ENCODE data around the gene ZNF627.
"Not testable (repeated sequence)": the region's sequence is repeated elsewhere in the genome, so short reads cannot be mapped to it uniquely, and the experiment has no call there.

ZNF627 gene

GRCh38 chr19:11626252-11626651 is 29.0 kb downstream of the ZNF627 start:
- no peak for DNase-seq (ENCODE audit: low read depth)

GRCh38 chr19:11633223-11633622 is 35.9 kb downstream of the ZNF627 start:
- no peak for DNase-seq (ENCODE audit: low read depth)

- not testable (repeated sequence) for DNase-seq (ENCODE audit: low read depth)
Observed at GRCh38 chr19:11634018-11634662, 36.9 kb downstream of the ZNF627 start.

- DNase-seq (ENCODE audit: low read depth), result no peak
Observed at GRCh38 chr19:11639245-11639601, 41.9 kb downstream of the ZNF627 start.

GRCh38 chr19:11639602-11640471 is 42.6 kb downstream of the ZNF627 start:
- peak; percentile 67 for DNase-seq (ENCODE audit: low read depth)

GRCh38 chr19:11641244-11641643 is 44.0 kb downstream of the ZNF627 start:
- no peak for DNase-seq (ENCODE audit: low read depth)

- no peak for DNase-seq (ENCODE audit: low read depth)
Observed at GRCh38 chr19:11642902-11643301, 45.6 kb downstream of the ZNF627 start.

GRCh38 chr19:11649941-11650340 is 52.7 kb downstream of the ZNF627 start:
- no peak for DNase-seq (ENCODE audit: low read depth)

GRCh38 chr19:11651062-11651461 is 53.8 kb downstream of the ZNF627 start:
- no peak for DNase-seq (ENCODE audit: low read depth)

GRCh38 chr19:11652056-11652455 is 54.8 kb downstream of the ZNF627 start:
- no peak for DNase-seq (ENCODE audit: low read depth)

- DNase-seq (ENCODE audit: low read depth), result no peak
Observed at GRCh38 chr19:11652492-11652891, 55.2 kb downstream of the ZNF627 start.

GRCh38 chr19:11656535-11656934 is 59.3 kb downstream of the ZNF627 start:
- no peak for DNase-seq (ENCODE audit: low read depth)

- no peak for DNase-seq (ENCODE audit: low read depth)
Observed at GRCh38 chr19:11657307-11657706, 60.0 kb downstream of the ZNF627 start.

GRCh38 chr19:11658970-11659369 is 61.7 kb downstream of the ZNF627 start:
- no peak for DNase-seq (ENCODE audit: low read depth)

- no peak for DNase-seq (ENCODE audit: low read depth)
Observed at GRCh38 chr19:11659612-11660011, 62.3 kb downstream of the ZNF627 start.

- DNase-seq (ENCODE audit: low read depth), result no peak
Observed at GRCh38 chr19:11662278-11662677, 65.0 kb downstream of the ZNF627 start.

- DNase-seq (ENCODE audit: low read depth), result no peak
Observed at GRCh38 chr19:11663181-11663591, 65.9 kb downstream of the ZNF627 start.
